HG03520 (cell line): Measurements from ENCODE around the gene YWHAH.
"Not testable (repeated sequence)": the region's sequence is repeated elsewhere in the genome, so short reads cannot be mapped to it uniquely, and the experiment has no call there.

ENCODE experiments used
- ATAC-seq: cut with Tn5 transposase; IDR thresholded peaks from one replicate; pipeline ENCODE4 v1.9.1; 2021; ENCODE audit warnings: mild to moderate bottlenecking, moderate library complexity; ENCODE audit not compliant: unreplicated experiment

YWHAH gene

GRCh38 chr22:31977141-31977841 lies 33.0 kb downstream of the YWHAH start:
- ATAC-seq, result no peak

DNA sequence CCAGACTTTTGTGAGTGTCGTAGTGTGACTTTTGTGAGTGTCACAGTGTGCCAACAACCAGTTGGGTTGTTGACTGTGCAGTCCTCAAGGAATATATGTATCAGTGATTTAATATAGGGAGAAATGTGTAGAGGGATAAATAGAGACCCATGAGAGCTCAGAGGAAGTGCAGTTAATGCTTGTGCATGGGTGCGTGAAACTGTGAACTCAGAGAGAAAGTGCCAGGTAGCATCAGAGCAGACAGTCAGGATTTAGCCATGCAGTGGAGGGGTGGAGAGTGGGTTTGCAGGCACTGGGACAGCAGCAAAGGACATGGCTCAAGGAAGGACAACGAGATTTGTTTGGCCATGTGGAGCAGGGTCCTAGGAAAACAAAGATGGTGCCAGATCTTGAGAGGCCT lies 33.6 kb downstream of the YWHAH start:
- ATAC-seq, result no peak

DNA sequence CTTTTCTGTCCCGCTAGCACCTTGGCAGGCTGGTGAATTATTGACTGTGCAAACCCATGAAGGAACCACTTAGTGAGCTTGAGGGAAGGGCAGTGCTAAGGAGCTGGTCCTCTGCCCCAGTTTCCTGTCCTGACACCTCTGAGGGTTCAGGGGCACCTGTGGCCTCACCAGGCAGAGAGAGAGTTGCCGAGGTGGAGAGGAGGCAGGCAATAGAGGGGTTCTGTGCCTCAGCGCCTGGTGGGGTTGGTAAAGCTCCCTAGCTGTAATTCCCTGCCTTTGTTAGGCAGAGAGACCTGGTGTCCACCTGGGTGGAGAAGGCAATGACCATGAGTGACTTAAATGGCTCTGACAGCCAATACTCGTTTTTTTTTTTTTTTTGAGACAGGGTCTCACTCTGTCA lies 36.3 kb downstream of the YWHAH start:
- ATAC-seq, result no peak

GRCh38 chr22:31981976-31982375 lies 37.6 kb downstream of the YWHAH start:
- ATAC-seq, result not testable (repeated sequence)

- ATAC-seq, result no peak
Observed at GRCh38 chr22:31983911-31984656, 39.7 kb downstream of the YWHAH start.

GRCh38 chr22:31987218-31987617 lies 42.9 kb downstream of the YWHAH start:
- ATAC-seq, result no peak

GRCh38 chr22:31991102-31991839 lies 46.9 kb downstream of the YWHAH start:
- no peak for ATAC-seq

DNA sequence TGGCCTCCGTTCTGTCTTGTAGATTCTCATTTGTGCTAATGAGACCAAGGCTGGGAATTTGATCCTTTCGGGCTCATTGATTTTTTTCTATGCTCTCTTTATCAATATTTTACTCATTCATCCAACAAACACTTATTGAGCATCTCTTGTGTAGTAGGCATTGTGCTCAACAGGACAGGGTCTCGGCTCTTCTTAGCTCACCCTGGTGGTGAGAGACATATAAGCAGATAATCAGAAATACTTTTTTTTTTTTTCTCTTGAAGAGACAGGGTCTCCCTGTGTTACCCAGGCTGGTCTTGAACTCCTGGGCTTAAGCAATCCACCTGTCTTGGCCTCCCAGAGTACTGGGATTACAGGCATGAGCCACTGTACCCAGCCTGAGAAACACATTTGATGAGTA lies 50.7 kb downstream of the YWHAH start:
- ATAC-seq, result no peak

DNA sequence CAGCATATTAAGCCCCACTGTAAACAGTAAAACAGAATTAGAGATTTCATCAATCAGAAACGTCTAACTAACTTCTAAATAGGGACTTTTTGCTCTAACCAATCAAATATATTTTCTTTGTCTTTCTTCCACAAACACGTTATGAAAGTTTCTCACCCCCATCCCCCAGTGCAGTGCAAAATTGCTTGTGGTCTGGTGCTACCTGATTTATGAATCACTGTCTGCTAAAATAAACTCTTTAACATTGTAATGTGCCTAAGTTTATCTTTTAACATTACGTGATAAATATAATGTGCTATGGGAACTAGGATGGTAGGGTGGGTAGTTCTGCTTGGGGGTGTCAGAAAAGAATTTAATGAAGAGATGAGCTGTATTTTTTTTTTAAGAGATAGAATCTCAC lies 51.5 kb downstream of the YWHAH start:
- no peak for ATAC-seq

GRCh38 chr22:31998784-31999385 lies 54.5 kb downstream of the YWHAH start:
- no peak for ATAC-seq

- ATAC-seq, result no peak
Observed at GRCh38 chr22:32000181-32000580, 55.8 kb downstream of the YWHAH start.

GRCh38 chr22:32005453-32005852 lies 61.1 kb downstream of the YWHAH start:
- ATAC-seq, result no peak
